B cell (primary cell): Measurements from ENCODE around the gene ESD. TPM values are rescaled to one million over a fixed set of nuclear protein-coding genes. Genes with fewer than 3 reads are reported as not detected.

ENCODE experiments used
- ATAC-seq: fragments of 200-7000 bp; cut with Tn5 transposase; one replicate; pipeline ENCODE4 v1.10.0; 2021; ENCODE audit warnings: low read depth, mild to moderate bottlenecking, moderate number of reproducible peaks, moderate library complexity
- CTCF ChIA-PET: fragments of 350-600 bp; sonication (Branson Sonifier 250); formaldehyde crosslinking; loops from one replicate; lab custom pipeline; 2021; ENCODE audit warnings: antibody characterized with exemption, inconsistent platforms; lab: Charles Lee
- POLR2A ChIA-PET: fragments of 350-600 bp; sonication (Branson Sonifier 250); formaldehyde crosslinking; loops from one replicate; lab custom pipeline; 2021; ENCODE audit warnings: antibody characterized with exemption; lab: Charles Lee
- DNase-seq: peaks from one replicate; pipeline ENCODE4 v3.0.0; 2013
- H2AFZ ChIP-seq: 2 replicates; pipeline ENCODE4 v1.6.1; 2012; ENCODE audit warnings: mild to moderate bottlenecking, low read depth, low read length; ENCODE audit not compliant: insufficient read depth, poor library complexity, severe bottlenecking
- H3K27ac ChIP-seq, 2 donors: 1 replicate in 1 of 2; 2 replicates in 1 of 2; pipeline ENCODE4 v1.5.1; 2012 to 2013; ENCODE audit warnings: low read length in 2 of 2, mild to moderate bottlenecking in 2 of 2, moderate library complexity in 1 of 2
- H3K27me3 ChIP-seq, 4 experiments: fragments of 200-600 bp in 1 of 4; sonication (generic) in 1 of 4; replicated peaks in 1 of 4; 1 replicate in 2 of 4; 2 replicates in 2 of 4; pipeline versions ENCODE4 v1.6.1 to v1.7.0; 2013 to 2016; ENCODE audit warnings: low read length in 3 of 4, mild to moderate bottlenecking in 2 of 4, mixed read lengths in 1 of 4, moderate library complexity in 1 of 4; ENCODE audit not compliant: insufficient read depth in 4 of 4, control insufficient read depth in 3 of 4; ENCODE audit errors: control extremely low read depth in 1 of 4
- H3K36me3 ChIP-seq, 2 experiments: replicated peaks in 1 of 2; 1 replicate in 1 of 2; 2 replicates in 1 of 2; pipeline versions ENCODE4 v1.6.1 to v1.7.1; 2013; ENCODE audit warnings: low read length in 1 of 2; ENCODE audit not compliant: insufficient read depth in 2 of 2, control insufficient read depth in 1 of 2; ENCODE audit errors: control extremely low read depth in 1 of 2, extremely low read depth in 1 of 2
- H3K4me1 ChIP-seq, 2 donors: fragments of 200-600 bp in 1 of 2; sonication (generic) in 1 of 2; 1 replicate in 1 of 2; 2 replicates in 1 of 2; pipeline versions ENCODE4 v1.5.1 to v1.6.1; 2013 to 2017; ENCODE audit warnings: low read length in 2 of 2; ENCODE audit not compliant: control insufficient read depth in 2 of 2, insufficient read depth in 2 of 2
- H3K4me2 ChIP-seq: replicated peaks from 2 replicates; pipeline ENCODE3; 2012; ENCODE audit warnings: mild to moderate bottlenecking, low read depth, low read length; ENCODE audit not compliant: poor library complexity, severe bottlenecking
- H3K4me3 ChIP-seq, 5 experiments: fragments of 200-600 bp in 1 of 5; sonication (generic) in 1 of 5; 1 replicate in 3 of 5; 2 replicates in 2 of 5; pipeline versions ENCODE4 v1.5.1 to v1.7.0; 2011 to 2016; ENCODE audit warnings: low read length in 4 of 5, mild to moderate bottlenecking in 4 of 5, low read depth in 2 of 5, control low read depth in 1 of 5, moderate library complexity in 1 of 5; ENCODE audit not compliant: insufficient read depth in 1 of 5; ENCODE audit errors: control extremely low read depth in 1 of 5, extremely low read depth in 1 of 5
- H3K79me2 ChIP-seq: fragments of 200-600 bp; sonication (generic); one replicate; pipeline ENCODE4 v1.6.0; 2016; ENCODE audit warnings: low read length; ENCODE audit not compliant: control insufficient read depth, insufficient read depth
- H3K9ac ChIP-seq: fragments of 200-600 bp; sonication (generic); 2 replicates; pipeline ENCODE4 v1.6.1; 2017; ENCODE audit warnings: mild to moderate bottlenecking, low read length, moderate library complexity
- H3K9me3 ChIP-seq, 3 donors: one replicate each; pipeline versions ENCODE4 v1.6.1 to v1.7.1; 2013; ENCODE audit warnings: low read length in 2 of 3; ENCODE audit not compliant: control insufficient read depth in 2 of 3, insufficient read depth in 1 of 3; ENCODE audit errors: control extremely low read depth in 1 of 3
- H4K20me1 ChIP-seq: 2 replicates; pipeline ENCODE4 v1.6.0; 2012; ENCODE audit warnings: mild to moderate bottlenecking, low read length; ENCODE audit not compliant: insufficient read depth, control insufficient read depth, poor library complexity, severe bottlenecking
- H3K27ac Mint-ChIP-seq: one replicate; pipeline ENCODE4 v1.8.0; 2021; ENCODE audit warnings: mixed read lengths
- H3K27me3 Mint-ChIP-seq: one replicate; pipeline ENCODE4 v1.8.0; 2021; ENCODE audit warnings: mixed read lengths
- H3K4me1 Mint-ChIP-seq: one replicate; pipeline ENCODE4 v1.8.0; 2021; ENCODE audit warnings: mixed read lengths
- H3K4me3 Mint-ChIP-seq: one replicate; pipeline ENCODE4 v1.8.0; 2021; ENCODE audit warnings: mixed read lengths
- H3K9me3 Mint-ChIP-seq: one replicate; pipeline ENCODE4 v1.8.0; 2022; ENCODE audit warnings: mixed read lengths; ENCODE audit not compliant: insufficient read depth
- CTCF ChIP-seq: fragments of 200-600 bp; IDR thresholded peaks from one replicate; pipeline ENCODE4 v1.8.0; 2022; ENCODE audit warnings: antibody characterized with exemption, mild to moderate bottlenecking
- EZH2 ChIP-seq: IDR thresholded peaks from 2 replicates; pipeline ENCODE4 v1.6.1; 2012; ENCODE audit warnings: borderline replicate concordance, low read depth, mild to moderate bottlenecking, moderate library complexity, low read length; ENCODE audit not compliant: insufficient read depth, poor library complexity, severe bottlenecking
- WGBS: methylation state at CpG from one replicate; pipeline ENCODE4 v1.1.5; 2013; ENCODE audit warnings: missing lambda C conversion rate; ENCODE audit not compliant: insufficient coverage; 5-methylcytosine and 5-hydroxymethylcytosine counted together
- intact Hi-C: fragments of 100-400 bp; cut with micrococcal nuclease; formaldehyde crosslinking; loops from one replicate; pipeline ENCODE4 v1.10.0; 2022
- polyA plus RNA-seq: library from polyadenylated mRNA; depleted of rRNA; stranded (reverse); fragments of >200 nt; gene quantifications from 2 replicates; pipeline ENCODE4 v1.2.3, GENCODE V29; 2012
- total RNA-seq, 2 donors: library from RNA; stranded (reverse); fragments of 120-200 nt in 1 of 2; gene quantifications; 1 replicate in 1 of 2; 2 replicates in 1 of 2; pipeline versions ENCODE4 v1.2.3 to v1.2.4, GENCODE V29; 2013 to 2022

ESD gene
- total and polyA plus RNA-seq, 2 donors (not counting 1 experiment from before 2014, with no cell fraction given) = 29.9 to 52.9 TPM

- ChIA-PET POLR2A (no interaction called here), CTCF (no interaction called here)
- no peaks in the 10 kb centered on the region for H3K4me1 Mint-ChIP-seq
- no peak overlapping the region for H3K4me3 ChIP-seq
- H3K79me2 ChIP-seq = no peaks in the 10 kb centered on the region
- H3K9ac ChIP-seq = no peak overlapping the region
- intact Hi-C loops = no loop called here
- H3K4me3 Mint-ChIP-seq = no peak overlapping the region
- no peak for TF ChIP-seq EZH2
- TF ChIP-seq CTCF = no peak
- H3K9me3 ChIP-seq = peaks cover 0 to 7% (median 2%) of the 10 kb centered on the region in 3 donors
- H3K27me3 ChIP-seq = no peaks in the 10 kb centered on the region
- H3K27me3 Mint-ChIP-seq = peaks cover 20% of the 10 kb centered on the region
- H3K27ac Mint-ChIP-seq = no peak overlapping the region
- H3K4me1 ChIP-seq = no peaks in the 10 kb centered on the region
- no peak overlapping the region for H3K4me2 ChIP-seq
- no peaks in the 10 kb centered on the region for H4K20me1 ChIP-seq
- no peaks in the 10 kb centered on the region for H3K36me3 ChIP-seq
- H3K9me3 Mint-ChIP-seq = no peaks in the 10 kb centered on the region
- H3K27ac ChIP-seq = no peak overlapping the region
- DNase-seq = no peak
- 91% methylated on average over 12 of the region's 13 CpGs for WGBS
- H2AFZ ChIP-seq = no peak overlapping the region
- ATAC-seq = no peak
Measured at GRCh38 chr13:46817838-46818476, 21.0 kb upstream of the ESD start.

- H3K79me2 ChIP-seq = no peaks in the 10 kb centered on the region
- no peak overlapping the region for H2AFZ ChIP-seq
- no peaks in the 10 kb centered on the region for H4K20me1 ChIP-seq
- no peak overlapping the region for H3K4me3 ChIP-seq
- H3K4me3 Mint-ChIP-seq = no peak overlapping the region
- H3K9me3 Mint-ChIP-seq = peaks cover 3% of the 10 kb centered on the region
- no peaks in the 10 kb centered on the region for H3K4me1 ChIP-seq
- no peaks in the 10 kb centered on the region for H3K4me1 Mint-ChIP-seq
- H3K27me3 Mint-ChIP-seq = peaks cover 26% of the 10 kb centered on the region
- H3K27ac ChIP-seq = no peak overlapping the region
- ChIA-PET CTCF (no interaction called here), POLR2A (no interaction called here)
- H3K9ac ChIP-seq = no peak overlapping the region
- no peaks in the 10 kb centered on the region for H3K36me3 ChIP-seq
- no peak overlapping the region for H3K4me2 ChIP-seq
- intact Hi-C loops = no loop called here
- TF ChIP-seq CTCF (no peak), EZH2 (no peak)
- DNase-seq (no peak), ATAC-seq (no peak)
- peaks cover 2 to 10% (median 7%) of the 10 kb centered on the region in 3 donors for H3K9me3 ChIP-seq
- 100% methylated on average over 1 of the region's 1 CpG for WGBS
- H3K27me3 ChIP-seq = no peaks in the 10 kb centered on the region
- no peak overlapping the region for H3K27ac Mint-ChIP-seq
Measured at GRCh38 chr13:46817095-46817494, 20.1 kb upstream of the ESD start.
